ENCODE measurements around the gene LRMDA.

GRCh38 chr10:76149182-76149581 is 717.8 kb downstream of the LRMDA start:
- TF ChIP-seq POLR2A (IDR thresholded peaks at IDR 0.05) (no peak), CTCF (IDR thresholded peaks at IDR 0.05) (no peak)

Data from adrenal gland (tissue), 5 donors.